H1 (cell line): ENCODE data around the gene NUBP2. TPM values are rescaled to one million over a fixed set of nuclear protein-coding genes. Genes with fewer than 3 reads are reported as not detected.

Experiments used
- CTCF ChIA-PET: fragments of 300-600 bp; sonication (Branson Sonifier 250); formaldehyde crosslinking; loops from one replicate; lab custom pipeline; 2021; ENCODE audit not compliant: partially characterized antibody; lab: Charles Lee
- POLR2A ChIA-PET: fragments of 300-600 bp; sonication (Branson Sonifier 250); formaldehyde crosslinking; loops from one replicate; lab custom pipeline; 2021; ENCODE audit warnings: inconsistent platforms; ENCODE audit not compliant: partially characterized antibody; lab: Charles Lee
- DNase-seq, 2 experiments: peaks; one replicate each; pipeline versions ENCODE4 v3.0.0 to v3.0.0-alpha.2; 2010 to 2022; ENCODE audit warnings: low spot score in 2 of 2, low read depth in 1 of 2, mixed read lengths in 1 of 2
- FAIRE-seq: peaks from 2 replicates; lab custom pipeline; 2011; peaks lifted over from hg19 to GRCh38; lab: Jason Lieb, UNC
- H2AFZ ChIP-seq: 2 replicates; pipeline ENCODE4 v1.8.1; 2012; ENCODE audit warnings: low read length, inconsistent platforms
- H2AK5ac ChIP-seq: 2 replicates; pipeline ENCODE4 v1.6.1; 2013; ENCODE audit warnings: low read depth, low read length
- H2BK120ac ChIP-seq: replicated peaks from 2 replicates; pipeline ENCODE3; 2013; ENCODE audit warnings: low read depth, low read length, inconsistent platforms
- H2BK12ac ChIP-seq: 2 replicates; pipeline ENCODE4 v1.6.1; 2013; ENCODE audit warnings: low read depth, low read length
- H2BK15ac ChIP-seq: 2 replicates; pipeline ENCODE4 v1.6.1; 2013; ENCODE audit warnings: low read length
- H2BK20ac ChIP-seq: 2 replicates; pipeline ENCODE4 v1.6.1; 2013; ENCODE audit warnings: low read length
- H2BK5ac ChIP-seq: 2 replicates; pipeline ENCODE4 v1.6.1; 2013; ENCODE audit warnings: low read depth, low read length
- H3K14ac ChIP-seq: 2 replicates; pipeline ENCODE4 v1.6.1; 2013; ENCODE audit warnings: inconsistent platforms; ENCODE audit not compliant: insufficient read length
- H3K18ac ChIP-seq: 2 replicates; pipeline ENCODE4 v1.6.1; 2013; ENCODE audit warnings: low read length; ENCODE audit errors: extremely low read depth
- H3K23ac ChIP-seq: 2 replicates; pipeline ENCODE4 v1.6.1; 2013; ENCODE audit warnings: inconsistent platforms; ENCODE audit not compliant: insufficient read length
- H3K23me2 ChIP-seq: 2 replicates; pipeline ENCODE4 v1.6.1; 2013; ENCODE audit warnings: low read depth, low read length
- H3K27ac ChIP-seq: 2 replicates; pipeline ENCODE4 v1.6.1; 2011; ENCODE audit warnings: low read depth, low read length, inconsistent platforms
- H3K27me3 ChIP-seq, 4 experiments: replicated peaks in 1 of 4; 1 replicate in 1 of 4; 2 replicates in 3 of 4; pipeline versions ENCODE4 v1.6.1 to v1.8.1; 2011 to 2013; ENCODE audit warnings: low read length in 3 of 4, mild to moderate bottlenecking in 3 of 4, inconsistent platforms in 2 of 4, mixed read lengths in 2 of 4, moderate library complexity in 1 of 4; ENCODE audit not compliant: control insufficient read depth in 3 of 4, insufficient read depth in 3 of 4; ENCODE audit errors: extremely low read depth in 1 of 4
- H3K36me3 ChIP-seq, 4 experiments: 2 replicates each; pipeline versions ENCODE4 v1.6.1 to v1.8.1; 2011 to 2013; ENCODE audit warnings: mild to moderate bottlenecking in 4 of 4, low read length in 3 of 4, moderate library complexity in 2 of 4, control low read depth in 1 of 4, inconsistent platforms in 1 of 4; ENCODE audit not compliant: insufficient read depth in 4 of 4, control insufficient read depth in 2 of 4
- H3K4ac ChIP-seq: replicated peaks from 2 replicates; pipeline ENCODE3; 2013; ENCODE audit warnings: low read length, low read depth, mixed read lengths, inconsistent platforms; ENCODE audit not compliant: insufficient read length
- H3K4me1 ChIP-seq, 4 experiments: replicated peaks in 1 of 4; 1 replicate in 1 of 4; 2 replicates in 3 of 4; pipeline versions ENCODE4 v1.6.1 to v1.8.1; 2011 to 2013; ENCODE audit warnings: low read length in 3 of 4, inconsistent platforms in 2 of 4, mixed read lengths in 1 of 4; ENCODE audit not compliant: insufficient read depth in 4 of 4, control insufficient read depth in 3 of 4
- H3K4me2 ChIP-seq, 2 experiments: 2 replicates each; pipeline versions ENCODE4 v1.6.1 to v1.8.1; 2011 to 2013; ENCODE audit warnings: low read depth in 2 of 2, low read length in 2 of 2, control low read depth in 1 of 2, inconsistent platforms in 1 of 2, mild to moderate bottlenecking in 1 of 2; ENCODE audit not compliant: insufficient read depth in 1 of 2
- H3K4me3 ChIP-seq, 4 experiments: fragments of 200-600, 300-600 bp in 1 of 4; sonication (generic), shearing (Covaris generic), sonication (Bioruptor Twin) in 1 of 4; 2 replicates each; pipeline versions ENCODE4 v1.5.1 to v1.8.1; 2011 to 2016; ENCODE audit warnings: low read length in 4 of 4, low read depth in 3 of 4, control low read depth in 2 of 4, inconsistent platforms in 2 of 4, mild to moderate bottlenecking in 2 of 4, mixed read lengths in 1 of 4, moderate library complexity in 1 of 4; ENCODE audit not compliant: insufficient read depth in 2 of 4; ENCODE audit errors: extremely low read depth in 1 of 4
- H3K56ac ChIP-seq: replicated peaks from 2 replicates; pipeline ENCODE3; 2013; ENCODE audit warnings: low read depth, mild to moderate bottlenecking, mixed read lengths, low read length, inconsistent platforms; ENCODE audit not compliant: insufficient read length
- H3K79me1 ChIP-seq: 2 replicates; pipeline ENCODE4 v1.6.1; 2013; ENCODE audit warnings: low read depth, low read length, control low read depth
- H3K79me2 ChIP-seq, 2 experiments: 2 replicates each; pipeline versions ENCODE4 v1.6.1 to v1.8.1; 2012 to 2013; ENCODE audit warnings: low read length in 2 of 2, mild to moderate bottlenecking in 2 of 2, inconsistent platforms in 1 of 2; ENCODE audit not compliant: insufficient read depth in 2 of 2, control insufficient read depth in 1 of 2
- H3K9ac ChIP-seq, 4 experiments: replicated peaks in 1 of 4; 1 replicate in 1 of 4; 2 replicates in 3 of 4; pipeline versions ENCODE4 v1.6.1 to v1.8.1; 2011 to 2013; ENCODE audit warnings: low read depth in 3 of 4, low read length in 3 of 4, control low read depth in 2 of 4, mild to moderate bottlenecking in 2 of 4, moderate library complexity in 2 of 4, inconsistent platforms in 1 of 4; ENCODE audit errors: extremely low read depth in 1 of 4
- H3K9me3 ChIP-seq, 2 experiments: 2 replicates each; pipeline versions ENCODE4 v1.6.1 to v1.8.1; 2012 to 2013; ENCODE audit warnings: mild to moderate bottlenecking in 2 of 2, moderate library complexity in 2 of 2, control low read depth in 1 of 2, inconsistent platforms in 1 of 2, low read depth in 1 of 2, low read length in 1 of 2, mixed read lengths in 1 of 2; ENCODE audit not compliant: insufficient read depth in 2 of 2
- H4K20me1 ChIP-seq, 2 experiments: replicated peaks in 1 of 2; 2 replicates each; pipeline versions ENCODE3 to v1.8.1; 2011 to 2013; ENCODE audit warnings: inconsistent platforms in 2 of 2, low read length in 2 of 2, mild to moderate bottlenecking in 1 of 2; ENCODE audit not compliant: insufficient read depth in 2 of 2, control insufficient read depth in 1 of 2
- H4K5ac ChIP-seq: 2 replicates; pipeline ENCODE4 v1.6.1; 2013; ENCODE audit warnings: low read length, low read depth, mixed read lengths, inconsistent platforms; ENCODE audit not compliant: insufficient read length
- H4K8ac ChIP-seq: 2 replicates; pipeline ENCODE4 v1.8.0; 2013; ENCODE audit warnings: mild to moderate bottlenecking, moderate library complexity, low read length, inconsistent platforms; ENCODE audit not compliant: insufficient read depth; ENCODE audit errors: extremely low read depth
- H4K91ac ChIP-seq: replicated peaks from 2 replicates; pipeline ENCODE3; 2013; ENCODE audit warnings: low read length, mixed read lengths, inconsistent platforms; ENCODE audit not compliant: insufficient read length
- ATF3 ChIP-seq: IDR thresholded peaks from 2 replicates; pipeline ENCODE4 v1.6.1; 2011; ENCODE audit warnings: low read depth, mild to moderate bottlenecking, low read length; ENCODE audit not compliant: insufficient read depth
- CREB1 ChIP-seq: IDR thresholded peaks from 2 replicates; pipeline ENCODE4 v1.6.1; 2012; ENCODE audit warnings: inconsistent platforms
- GABPA ChIP-seq: IDR thresholded peaks from 2 replicates; pipeline ENCODE4 v1.6.1; 2011; ENCODE audit warnings: mild to moderate bottlenecking, low read length, moderate library complexity, borderline replicate concordance; ENCODE audit not compliant: insufficient read depth
- KDM4A ChIP-seq: IDR thresholded peaks from one replicate; pipeline ENCODE4 v1.7.1; 2012; ENCODE audit warnings: low read depth, mild to moderate bottlenecking, moderate library complexity, low read length, inconsistent platforms; ENCODE audit not compliant: severe bottlenecking
- NANOG ChIP-seq: IDR thresholded peaks from 2 replicates; pipeline ENCODE4 v1.6.1; 2011; ENCODE audit warnings: low read length, low read depth, mild to moderate bottlenecking, inconsistent platforms; ENCODE audit not compliant: insufficient read depth, poor library complexity, severe bottlenecking
- POLR2A ChIP-seq, 2 experiments: IDR thresholded peaks; 1 replicate in 1 of 2; 2 replicates in 1 of 2; pipeline ENCODE4 v1.6.1; 2011; ENCODE audit warnings: low read depth in 2 of 2, low read length in 2 of 2, mild to moderate bottlenecking in 2 of 2; ENCODE audit errors: control extremely low read depth in 1 of 2
- POU5F1 ChIP-seq: IDR thresholded peaks from 2 replicates; pipeline ENCODE4 v1.6.1; 2011; ENCODE audit warnings: low read depth, mild to moderate bottlenecking, low read length, moderate library complexity
- RAD21 ChIP-seq, 2 experiments: IDR thresholded peaks in 1 of 2; conservative IDR thresholded peaks in 1 of 2; 2 replicates each; pipeline ENCODE4 v1.6.1; 2011; ENCODE audit warnings: low read depth in 2 of 2, low read length in 2 of 2, improper control_type of control experiment in 1 of 2, inconsistent platforms in 1 of 2, mild to moderate bottlenecking in 1 of 2, moderate library complexity in 1 of 2
- RFX5 ChIP-seq: IDR thresholded peaks from 2 replicates; pipeline ENCODE4 v1.6.1; 2011; ENCODE audit warnings: low read depth, low read length, improper control_type of control experiment, borderline replicate concordance
- WGBS, 2 experiments: shearing (Covaris generic) in 1 of 2; methylation state at CpG; one replicate each; pipeline versions ENCODE4 v1.1.6 to v1.1.7; 2013 to 2015; ENCODE audit warnings: low lambda C conversion rate in 2 of 2, mixed read lengths in 2 of 2, inconsistent platforms in 1 of 2, low coverage in 1 of 2, missing lambda C conversion rate in 1 of 2; ENCODE audit not compliant: insufficient replicate concordance in 2 of 2, insufficient coverage in 1 of 2, insufficient read length in 1 of 2; ENCODE audit errors: extremely low coverage in 1 of 2, missing lambda C conversion rate in 1 of 2; 5-methylcytosine and 5-hydroxymethylcytosine counted together
- polyA plus RNA-seq, 7 experiments: library from polyadenylated mRNA; depleted of rRNA in 3 of 7; stranded (reverse) in 5 of 7; unstranded in 2 of 7; fragments of >200 nt in 5 of 7; fragments of 200-250 nt in 2 of 7; gene quantifications; 1 replicate in 5 of 7; 2 replicates in 1 of 7; 4 replicates in 1 of 7; pipeline versions ENCODE4 v1.2.1 to v1.2.3, GENCODE V29; 2011 to 2013; ENCODE audit warnings: missing spikeins in 2 of 7, mixed read lengths in 2 of 7
- total RNA-seq: library from RNA; stranded (reverse); fragmentation: NEBNext Ultra II Directional; extraction: Animal tissue kit (Norgen Biotek cat#: 25700); gene quantifications from 2 replicates; pipeline ENCODE4 v1.2.1, GENCODE V29; 2021

The NUBP2 gene
- total and polyA plus RNA-seq, 2 of the 8 experiments (the other 6 are each of a cell fraction or from before 2014, with no cell fraction given) = 70.3 to 96.9 TPM

- H2BK15ac ChIP-seq = peak within 1 kb of the TSS; percentile 98; the same call in 1 of the 2 replicates
- H3K9me3 ChIP-seq = no peaks in the 10 kb centered on the region
- no peak for FAIRE-seq
- peak within 1 kb of the TSS; percentile 58; the same call in 1 of the 2 replicates for H3K27ac ChIP-seq
- peak within 1 kb of the TSS; percentile 70 to 98 for H3K4me2 ChIP-seq
- H3K56ac ChIP-seq = peak within 1 kb of the TSS; percentile 87
- H3K36me3 ChIP-seq = no peaks in the 10 kb centered on the region; a peak in 1 of 8 replicates
- ChIA-PET POLR2A (interaction anchor here (0.6 to 2.5 kb wide), 21 partner anchors 11 to 151 kb away, joined by 3 to 13 read pairs (median 4); partner anchors contain the start of genes EME2, JPT2, MRPS34 and MSRB1), CTCF (interaction anchor here (1.1 kb wide), 1 partner anchor 42 kb away, joined by 3 read pairs; no protein-coding TSS in a partner anchor)
- peaks cover 0 to 10% (median 3%) of the 10 kb centered on the region in 4 experiments; a peak in 5 of 7 replicates for H3K4me1 ChIP-seq
- H2BK12ac ChIP-seq = peak within 1 kb of the TSS; percentile 72; the same call in 1 of the 2 replicates
- H2AFZ ChIP-seq = peak within 1 kb of the TSS; percentile 95
- H3K9ac ChIP-seq = peak within 1 kb of the TSS; percentile 67 to 88 (median 87)
- no peak within 1 kb of the TSS for H3K14ac ChIP-seq
- peak within 1 kb of the TSS; percentile 96 for H3K18ac ChIP-seq
- peak within 1 kb of the TSS; percentile 98 for H3K4ac ChIP-seq
- DNase-seq = peak; percentile 83 to 95
- H4K91ac ChIP-seq = peak within 1 kb of the TSS; percentile 99
- peak within 1 kb of the TSS; percentile 97 for H4K8ac ChIP-seq
- H2BK20ac ChIP-seq = no peak within 1 kb of the TSS
- H2AK5ac ChIP-seq = peak within 1 kb of the TSS; percentile 59; the same call in 1 of the 2 replicates
- peaks cover 3% of the 10 kb centered on the region; the same call in 1 of the 2 replicates for H3K23me2 ChIP-seq
- peak within 1 kb of the TSS; percentile 41; the same call in 1 of the 2 replicates for H2BK5ac ChIP-seq
- peaks cover 0 to 5% (median 0%) of the 10 kb centered on the region in 4 experiments; a peak in 4 of 7 replicates for H3K27me3 ChIP-seq
- peaks cover 10% of the 10 kb centered on the region for H3K79me1 ChIP-seq
- 2% methylated on average over 87 of the region's 104 CpGs; no CpG with 5 or more reads in 1 of the 2 experiments for WGBS, 2 experiments
- peaks cover 2 to 12% of the 10 kb centered on the region in 2 experiments for H4K20me1 ChIP-seq
- H3K79me2 ChIP-seq = peaks cover 0 to 20% of the 10 kb centered on the region in 2 experiments; a peak in 2 of 4 replicates
- peak within 1 kb of the TSS; percentile 83 to 95 (median 90) for H3K4me3 ChIP-seq
- H3K23ac ChIP-seq = no peak within 1 kb of the TSS
- H2BK120ac ChIP-seq = no peak within 1 kb of the TSS
- peak within 1 kb of the TSS; percentile 81 for H4K5ac ChIP-seq
- TF ChIP-seq POLR2A (IDR thresholded peaks at IDR 0.05; ENCODE audit: control extremely low read depth in 1 of 2, low read depth in 2 of 2, low read length in 2 of 2) (peak in 1 of 2 experiments; percentile 73; a peak in 1 of 3 replicates), RFX5 (peak; percentile 17; the same call in 1 of the 2 replicates), KDM4A (peak; percentile 99), GABPA (no peak; the same call in 1 of the 2 replicates), RAD21 (IDR thresholded peaks at IDR 0.05 in 1 of 2, conservative IDR thresholded peaks at IDR 0.05 in 1 of 2; ENCODE audit: low read depth in 2 of 2, low read length in 2 of 2) (no peak), CREB1 (peak; percentile 20; the same call in 1 of the 2 replicates), NANOG (peak; percentile 51), POU5F1 (no peak), ATF3 (peak; percentile 98)
Measured at GRCh38 chr16:1826691-1827573, 44.2 kb downstream of the NUBP2 start, which contains the start of the genes FAHD1 and HAGH. Gene FAHD1, plus strand, starts transcription at chr16:1827206. Its CDS starts 33 bp downstream, at chr16:1827239. Gene HAGH, minus strand, starts transcription at chr16:1826825. Its CDS starts 38 bp downstream, at chr16:1826787.
